HG02938 (cell line): ENCODE measurements around the gene NME4.
"Not testable (repeated sequence)": the region's sequence is repeated elsewhere in the genome, so short reads cannot be mapped to it uniquely, and the experiment has no call there.

Source experiments
- ATAC-seq: cut with Tn5 transposase; IDR thresholded peaks from one replicate; pipeline ENCODE4 v1.9.1; 2021; ENCODE audit warnings: mild to moderate bottlenecking, moderate library complexity; ENCODE audit not compliant: unreplicated experiment

Gene NME4

GRCh38 chr16:396199-396598, 800 bp upstream of the NME4 start:
- ATAC-seq, result no peak

- ATAC-seq, result no peak
These were observed 394 bp upstream of the NME4 start for GRCh38 chr16:396605-397004.

GRCh38 chr16:397736-398332, 835 bp downstream of the NME4 start:
- ATAC-seq, result no peak

- no peak for ATAC-seq
These were observed 1.8 kb downstream of the NME4 start for GRCh38 chr16:398561-399339.

GRCh38 chr16:399340-400019, 2.5 kb downstream of the NME4 start:
- no peak for ATAC-seq

GRCh38 chr16:400061-400591, 3.1 kb downstream of the NME4 start:
- ATAC-seq, result no peak

- peak; percentile 54 for ATAC-seq
These were observed 4.7 kb downstream of the NME4 start, which contains the start of gene DECR2 for GRCh38 chr16:401468-402348. DECR2 (plus strand) TSS chr16:401885; CDS start chr16:401964, 79 bp downstream.

GRCh38 chr16:404971-405486, 8.0 kb downstream of the NME4 start:
- ATAC-seq, result no peak

GRCh38 chr16:405548-406506, 8.8 kb downstream of the NME4 start:
- ATAC-seq, result no peak

GRCh38 chr16:407253-407652, 10.3 kb downstream of the NME4 start:
- no peak for ATAC-seq

GRCh38 chr16:410516-411178, 13.6 kb downstream of the NME4 start:
- no peak for ATAC-seq

- no peak for ATAC-seq
These were observed 14.7 kb downstream of the NME4 start for GRCh38 chr16:411576-412265.

- ATAC-seq, result no peak
These were observed 17.6 kb downstream of the NME4 start for GRCh38 chr16:414395-415169.

GRCh38 chr16:415170-415498, 18.1 kb downstream of the NME4 start:
- not testable (repeated sequence) for ATAC-seq

- not testable (repeated sequence) for ATAC-seq
These were observed 25.2 kb downstream of the NME4 start for GRCh38 chr16:422179-422578.

GRCh38 chr16:424033-424622, 27.1 kb downstream of the NME4 start:
- no peak for ATAC-seq

- no peak for ATAC-seq
These were observed 27.7 kb downstream of the NME4 start for GRCh38 chr16:424623-425081.
